HG03095 (cell line): ENCODE measurements around the gene HK1.
A peak's percentile ranks its signal among the peaks of the same experiment; 100 is the strongest.
"Not testable (repeated sequence)": the region's sequence is repeated elsewhere in the genome, so short reads cannot be mapped to it uniquely, and the experiment has no call there.

Experiments used
- ATAC-seq: cut with Tn5 transposase; IDR thresholded peaks from one replicate; pipeline ENCODE4 v1.9.1; 2021; ENCODE audit warnings: moderate library complexity; ENCODE audit not compliant: unreplicated experiment

HK1 gene

DNA sequence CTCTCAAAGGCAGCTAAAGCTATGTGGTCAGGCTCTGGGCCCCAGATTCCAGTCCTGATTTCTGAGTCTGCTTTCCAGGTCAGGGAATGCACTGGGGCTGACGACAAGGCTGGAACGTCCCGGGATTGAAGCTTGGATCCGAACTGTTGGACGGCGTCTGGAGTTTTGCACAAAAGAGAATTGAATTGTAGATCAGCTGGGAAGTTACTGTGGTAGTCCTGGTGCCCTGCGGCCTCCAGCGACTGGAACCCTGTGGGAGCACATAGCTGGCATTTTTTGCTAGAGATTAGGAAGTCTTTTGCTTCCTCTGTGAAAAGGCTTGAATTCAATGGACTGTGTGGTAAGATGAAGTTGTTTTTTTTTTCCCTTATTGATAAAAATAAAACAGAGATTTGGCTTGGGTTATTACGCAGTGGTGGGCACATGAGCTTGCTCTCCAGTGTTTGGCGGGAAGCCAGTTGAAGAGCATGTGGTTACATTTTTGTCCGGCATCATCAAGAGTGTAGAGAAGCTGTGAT is at the start of gene HK1:
Gene HK1 (plus strand): TSS at position 51 of the 518 bp plus-strand sequence.
- no peak for ATAC-seq

DNA sequence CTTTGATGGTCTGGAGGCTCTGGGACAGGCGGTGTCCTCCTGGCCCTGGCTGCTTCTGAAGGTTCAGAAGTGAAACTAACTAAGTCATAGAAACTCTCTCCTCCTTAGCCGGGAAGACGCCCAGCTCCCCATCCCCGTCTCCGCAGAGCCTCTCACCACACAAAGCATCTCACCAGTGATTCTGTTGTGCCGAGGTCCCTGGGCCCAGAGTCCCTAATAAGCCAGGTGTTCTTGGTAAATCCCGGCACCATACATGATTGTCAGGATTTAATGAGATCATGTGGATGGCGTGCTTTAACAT is 48.7 kb upstream of the HK1 start:
- ATAC-seq: no peak

DNA sequence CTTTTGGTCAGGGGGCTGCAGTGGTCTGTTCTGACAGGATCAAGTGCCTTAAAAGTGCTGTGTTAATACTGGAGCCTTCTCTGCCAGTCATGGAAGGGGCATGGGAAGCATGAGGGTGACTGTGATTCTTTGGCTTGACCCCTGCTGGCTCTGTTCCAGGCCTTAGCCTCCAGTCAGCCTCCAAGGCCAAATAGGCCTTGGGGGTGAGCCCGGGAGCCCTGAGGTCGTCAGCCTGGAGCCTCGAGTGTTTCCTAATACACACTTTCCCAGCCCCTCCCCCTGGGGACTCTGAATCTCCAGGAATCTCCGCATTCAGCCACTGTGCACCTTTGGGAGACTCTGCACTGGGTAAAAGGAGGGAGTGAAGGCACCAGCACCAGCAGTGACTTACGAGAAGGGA is 48.2 kb upstream of the HK1 start:
- ATAC-seq: no peak

DNA sequence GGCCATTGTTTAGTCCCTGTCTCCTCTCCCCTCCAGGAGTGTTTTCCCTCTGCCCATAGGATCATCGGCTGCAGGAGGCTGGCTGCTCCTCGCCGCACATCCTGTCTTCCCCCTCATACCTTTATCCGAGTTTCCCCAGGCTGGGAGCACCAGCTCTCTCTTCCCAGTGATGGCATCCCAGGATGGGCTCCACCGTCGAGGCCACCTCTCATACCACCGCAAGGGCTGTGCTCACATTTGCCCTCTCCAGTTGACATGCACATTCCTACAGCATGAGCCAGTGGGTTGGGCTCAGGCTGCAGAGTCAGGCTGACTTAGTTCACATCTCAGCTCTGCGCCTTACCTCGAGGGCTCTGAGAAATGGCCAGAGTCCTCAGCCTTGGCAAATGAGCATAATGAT is 46.0 kb upstream of the HK1 start:
- ATAC-seq: no peak

DNA sequence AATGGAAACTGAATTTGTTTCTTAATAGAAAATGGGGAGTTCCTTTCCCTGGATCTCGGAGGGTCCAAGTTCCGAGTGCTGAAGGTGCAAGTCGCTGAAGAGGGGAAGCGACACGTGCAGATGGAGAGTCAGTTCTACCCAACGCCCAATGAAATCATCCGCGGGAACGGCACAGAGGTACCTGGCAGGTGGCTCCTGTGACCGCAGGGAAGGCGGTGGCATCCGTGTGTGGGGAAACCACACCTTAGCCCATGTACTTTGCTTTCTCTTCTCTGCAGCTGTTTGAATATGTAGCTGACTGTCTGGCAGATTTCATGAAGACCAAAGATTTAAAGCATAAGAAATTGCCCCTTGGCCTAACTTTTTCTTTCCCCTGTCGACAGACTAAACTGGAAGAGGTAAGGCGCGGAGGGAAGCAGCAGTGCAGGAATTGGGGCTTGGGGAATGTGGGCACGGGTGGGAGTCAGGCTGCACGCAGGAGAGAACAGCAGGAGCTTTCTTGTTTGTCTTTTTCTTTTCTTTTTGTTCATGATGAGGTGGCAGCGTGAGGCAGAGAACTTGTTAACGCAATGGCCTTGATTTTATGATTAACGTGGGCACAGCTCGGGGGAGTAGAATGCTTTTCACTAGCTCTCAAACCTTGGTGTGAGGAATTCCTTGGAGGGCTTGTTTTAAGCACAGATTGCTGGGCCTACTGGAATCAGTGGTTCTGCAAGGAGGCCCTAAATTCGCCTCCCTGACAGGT is 45.4 kb upstream of the HK1 start:
- ATAC-seq: no peak

DNA sequence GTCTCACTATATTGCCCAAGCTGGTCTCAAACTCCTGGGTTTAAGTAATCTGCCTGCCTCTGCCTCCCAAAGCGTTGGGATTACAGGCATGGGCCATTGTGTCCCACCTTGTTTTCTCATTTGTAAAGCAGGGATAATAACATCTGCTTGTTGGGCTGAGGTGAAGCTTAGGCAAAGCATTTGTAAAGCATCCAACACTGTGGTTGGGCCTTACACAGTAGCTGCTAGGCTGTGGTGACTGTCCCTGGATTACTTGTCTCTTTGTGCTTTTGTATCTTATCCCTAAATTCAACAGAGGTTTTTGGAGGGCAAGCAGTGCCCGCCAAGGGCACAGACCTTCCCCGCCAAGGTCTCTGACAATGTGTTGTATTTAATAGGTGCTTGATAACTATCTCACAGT is 43.8 kb upstream of the HK1 start:
- ATAC-seq: no peak

DNA sequence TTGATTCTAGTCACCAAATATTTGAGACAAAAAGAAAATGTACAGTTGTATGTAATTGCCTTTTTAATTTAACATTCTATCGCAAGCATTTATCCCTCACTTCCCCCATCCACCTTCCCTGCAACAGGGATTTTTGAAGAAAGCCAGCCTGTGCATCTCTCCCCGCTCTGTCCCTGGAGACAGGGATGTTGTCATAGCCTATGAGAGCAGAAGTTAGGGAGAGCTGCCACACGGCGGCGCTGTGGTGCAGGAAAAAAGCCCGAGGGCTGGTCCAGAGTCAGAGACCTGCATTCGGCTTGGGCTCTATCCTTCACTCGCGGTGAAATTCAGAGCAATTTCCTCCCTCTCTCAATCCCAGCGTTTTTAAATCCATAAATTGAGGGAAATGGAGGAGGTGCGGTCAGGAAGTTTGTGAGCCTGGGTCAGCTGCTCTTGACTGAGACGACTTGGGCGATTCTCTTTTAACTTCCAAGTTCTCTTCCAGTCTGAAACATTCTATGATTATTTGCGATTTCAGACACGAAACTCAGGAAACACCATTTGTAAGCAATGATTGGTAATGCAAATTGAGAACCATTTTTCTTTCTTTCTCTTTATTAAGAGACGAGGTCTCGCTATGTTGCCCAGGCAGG is 40.7 kb upstream of the HK1 start:
- peak; percentile 94 for ATAC-seq

DNA sequence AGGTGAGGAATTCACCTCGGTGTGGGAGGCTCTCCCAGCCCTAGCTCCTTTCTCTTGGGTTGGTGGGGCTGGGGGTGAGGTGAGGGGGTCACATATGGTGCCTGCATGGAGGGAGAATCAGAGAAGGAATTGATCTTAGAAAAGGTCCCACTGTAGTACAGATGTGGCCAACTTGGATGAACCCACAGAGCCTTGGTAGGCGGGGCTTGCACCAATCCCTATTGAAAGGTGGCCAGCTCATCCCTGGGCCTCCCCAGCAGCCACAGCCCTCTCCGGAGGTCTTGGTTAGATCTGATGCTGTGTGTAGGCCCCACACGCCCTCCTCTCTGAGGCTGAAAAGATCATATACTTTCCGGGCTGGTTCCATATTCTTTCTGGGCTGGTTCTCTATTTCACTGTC is 39.2 kb upstream of the HK1 start:
- ATAC-seq: no peak

DNA sequence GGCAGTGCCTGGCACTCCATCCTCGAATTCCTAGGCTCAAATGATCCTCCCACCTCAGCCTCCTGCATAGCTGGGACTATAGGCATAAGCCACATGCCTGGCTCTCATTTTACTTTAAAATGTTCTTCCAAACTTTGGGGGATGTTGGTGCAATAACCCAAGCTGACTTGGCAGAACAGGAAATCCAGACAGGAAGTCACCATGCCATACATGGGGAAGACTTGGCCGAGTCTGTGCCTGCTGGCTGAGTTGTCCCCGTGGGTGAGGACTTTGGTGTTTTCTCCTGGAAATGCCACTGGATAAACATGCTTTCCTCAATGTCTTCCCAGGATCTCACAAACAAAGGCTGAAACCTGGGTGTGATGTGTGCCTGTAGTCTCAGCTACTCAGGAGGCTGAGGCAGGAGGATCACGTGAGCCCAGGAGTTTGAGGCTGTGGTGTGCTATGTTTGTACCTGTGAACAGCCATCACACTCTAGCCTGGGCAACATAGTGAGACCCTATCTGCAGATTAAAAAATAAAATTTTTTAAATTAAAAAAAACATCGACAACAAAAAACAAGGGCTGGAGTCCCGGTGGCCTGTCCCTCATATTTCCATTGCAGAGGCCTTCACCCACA is 38.4 kb upstream of the HK1 start:
- ATAC-seq: no peak

DNA sequence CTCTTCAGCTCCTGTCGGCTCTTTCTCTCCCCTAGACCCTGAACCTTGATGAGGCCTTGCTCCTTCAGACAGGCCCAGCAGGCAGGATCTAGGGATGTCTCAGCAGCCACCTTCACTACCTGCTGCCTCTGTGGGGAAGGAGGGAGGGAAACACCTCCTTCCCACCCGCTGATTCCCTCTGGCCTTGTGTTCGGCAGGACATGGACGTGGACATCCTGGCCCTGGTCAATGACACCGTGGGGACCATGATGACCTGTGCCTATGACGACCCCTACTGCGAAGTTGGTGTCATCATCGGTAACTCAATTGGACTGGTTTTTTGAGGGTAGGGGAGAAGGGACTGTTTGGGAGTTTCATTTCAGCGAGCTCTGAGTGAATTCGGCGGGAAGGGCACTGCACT is 37.8 kb upstream of the HK1 start:
- no peak for ATAC-seq

DNA sequence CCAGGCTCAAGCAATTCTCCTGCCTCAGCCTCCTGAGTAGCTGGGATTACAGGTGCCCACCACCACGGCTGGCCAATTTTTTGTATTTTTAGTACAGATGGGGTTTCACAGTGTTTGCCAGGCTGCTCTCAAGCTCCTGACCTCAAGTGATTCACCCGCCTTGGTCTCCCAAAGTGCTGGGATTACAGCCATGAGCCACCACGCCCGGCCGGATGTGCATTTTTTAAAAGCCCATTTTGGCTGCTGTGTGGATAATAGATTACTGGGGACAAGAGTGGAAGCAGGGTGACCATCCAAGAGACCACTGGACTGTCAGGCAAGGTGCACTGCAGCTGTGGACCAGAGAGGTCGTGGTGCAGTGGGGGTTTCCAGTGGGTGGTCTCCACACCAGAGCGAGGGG is 36.7 kb upstream of the HK1 start:
- ATAC-seq: no peak

DNA sequence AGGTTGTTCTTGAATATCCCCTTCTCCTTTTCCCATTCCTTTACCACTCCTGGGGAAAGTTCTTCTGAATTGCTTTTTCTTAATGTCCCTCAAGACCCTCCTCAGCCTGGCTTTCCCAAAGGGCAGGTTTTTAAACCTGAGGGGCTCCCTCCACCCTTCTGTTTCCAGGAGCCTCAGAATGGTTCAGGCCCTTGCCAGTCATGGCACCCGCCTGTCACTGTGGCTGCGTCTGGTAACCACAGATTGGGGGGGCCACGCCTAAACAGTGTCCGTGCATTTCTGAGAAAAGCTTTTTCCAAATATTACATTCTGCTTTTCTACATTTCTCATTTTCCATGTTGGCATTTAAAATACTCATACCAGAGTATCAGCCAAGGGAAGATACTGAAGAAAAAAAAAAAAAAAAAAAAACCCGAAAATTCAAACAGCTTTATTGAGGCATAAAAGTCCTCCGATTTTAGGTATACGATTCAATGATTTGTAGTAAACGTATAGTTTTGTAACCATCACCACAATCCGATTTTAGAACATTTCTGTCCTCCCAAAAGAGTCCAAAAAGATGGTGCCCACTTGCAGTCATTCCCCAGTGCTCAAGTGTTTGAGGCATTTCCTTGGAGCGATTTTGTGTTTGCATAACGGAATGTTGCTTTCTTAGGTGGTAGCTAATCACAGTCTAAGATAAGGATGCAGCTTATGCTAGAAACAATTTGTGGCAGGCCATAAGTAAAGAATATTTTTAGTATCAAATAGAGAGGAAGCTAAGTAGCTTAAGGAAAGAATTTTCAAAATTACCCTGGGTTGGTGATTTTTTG is 36.0 kb upstream of the HK1 start:
- no peak for ATAC-seq

DNA sequence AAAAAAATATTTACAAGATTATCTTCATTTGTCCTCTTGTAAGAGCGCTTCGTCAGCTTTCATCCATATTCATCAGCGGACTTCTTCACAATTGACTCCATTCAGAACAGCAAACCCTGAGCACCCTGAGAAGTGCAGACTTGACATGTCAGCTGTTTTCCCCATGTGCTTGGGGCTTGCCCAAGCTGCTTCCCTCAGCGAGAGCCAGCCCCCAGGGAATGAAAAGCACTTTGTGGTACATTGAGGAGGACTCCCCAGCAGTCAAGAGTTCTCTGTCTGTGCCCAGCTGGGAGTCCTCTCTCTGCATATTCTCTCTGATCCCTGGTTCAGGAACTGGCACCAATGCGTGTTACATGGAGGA is 35.5 kb upstream of the HK1 start:
- no peak for ATAC-seq

DNA sequence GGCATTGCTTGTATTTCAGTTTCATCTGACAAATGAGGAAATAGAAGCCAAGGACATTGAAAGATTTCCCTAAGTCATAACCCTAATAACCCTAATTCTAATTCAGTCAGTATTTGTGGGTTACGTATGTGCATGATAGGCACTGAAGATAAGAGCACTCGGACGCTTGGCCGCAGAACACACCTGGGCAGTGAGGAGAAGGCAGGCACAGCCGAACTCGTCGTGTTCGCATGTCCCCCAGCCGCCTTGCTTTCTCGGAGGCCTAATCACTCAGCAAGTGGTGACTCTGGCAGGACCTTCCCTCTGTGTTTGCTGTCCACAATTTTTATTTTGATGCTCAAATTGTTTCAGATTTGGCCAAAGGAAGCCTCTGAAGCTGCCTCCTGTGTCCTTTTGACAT is 34.5 kb upstream of the HK1 start:
- no peak for ATAC-seq

DNA sequence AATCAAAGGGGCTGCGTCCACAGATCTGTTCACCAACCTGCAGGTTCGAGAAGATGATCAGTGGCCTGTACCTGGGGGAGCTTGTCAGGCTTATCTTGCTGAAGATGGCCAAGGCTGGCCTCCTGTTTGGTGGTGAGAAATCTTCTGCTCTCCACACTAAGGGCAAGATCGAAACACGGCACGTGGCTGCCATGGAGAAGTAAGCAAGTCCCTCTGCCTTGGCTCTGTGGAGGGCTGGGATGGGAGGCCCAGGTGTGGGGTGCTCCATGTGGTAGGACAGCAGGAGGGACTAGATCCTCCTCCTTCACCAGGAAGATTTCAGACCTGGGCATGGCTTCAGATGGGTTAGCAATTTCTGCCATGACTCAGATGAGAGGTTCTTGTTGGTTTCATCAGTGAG is 32.3 kb upstream of the HK1 start:
- no peak for ATAC-seq

DNA sequence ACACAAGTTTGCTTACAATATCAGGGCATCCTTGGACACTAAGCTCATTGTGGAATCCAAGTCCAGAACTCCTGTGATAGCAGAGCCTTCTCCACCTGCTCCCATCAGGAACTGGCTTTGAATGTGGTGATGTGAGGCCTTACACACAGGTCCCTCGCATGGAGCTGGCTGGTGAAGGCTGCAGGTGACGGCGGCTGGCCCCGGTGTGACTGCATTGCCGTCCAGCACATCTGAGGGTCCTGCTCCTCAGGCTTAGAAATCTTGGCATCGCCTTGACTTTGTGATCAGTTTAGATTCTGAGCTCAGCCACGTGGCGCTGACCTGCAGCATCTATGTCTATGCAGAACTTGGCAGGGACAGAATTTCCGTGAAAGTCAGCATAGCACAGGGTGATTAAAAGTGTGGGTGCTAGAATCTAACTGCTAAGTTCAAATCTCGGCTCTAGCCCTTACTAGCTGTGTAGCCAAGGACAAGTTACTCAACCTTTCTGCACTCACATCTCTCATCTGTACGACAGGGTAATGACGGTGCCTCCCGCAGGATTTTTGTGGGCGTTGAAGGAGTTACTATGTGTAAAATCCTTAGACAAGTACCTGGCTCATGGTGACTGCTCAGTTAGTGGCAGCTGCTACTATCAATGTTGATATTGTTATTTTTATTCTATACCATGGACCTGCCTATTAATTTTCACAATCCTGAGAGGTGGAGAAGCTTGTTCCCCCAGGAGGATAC is 31.5 kb upstream of the HK1 start:
- no peak for ATAC-seq

DNA sequence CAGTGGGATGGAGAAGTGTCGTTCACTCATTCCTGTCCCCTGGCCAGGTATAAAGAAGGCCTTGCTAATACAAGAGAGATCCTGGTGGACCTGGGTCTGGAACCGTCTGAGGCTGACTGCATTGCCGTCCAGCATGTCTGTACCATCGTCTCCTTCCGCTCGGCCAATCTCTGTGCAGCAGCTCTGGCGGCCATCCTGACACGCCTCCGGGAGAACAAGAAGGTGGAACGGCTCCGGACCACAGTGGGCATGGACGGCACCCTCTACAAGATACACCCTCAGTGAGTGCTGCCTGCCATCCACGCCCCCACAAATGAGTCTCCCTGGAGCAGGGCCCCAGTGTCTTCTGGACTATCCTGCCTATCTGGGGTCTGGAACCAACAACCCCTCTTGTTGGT is 31.0 kb upstream of the HK1 start:
- ATAC-seq: no peak

DNA sequence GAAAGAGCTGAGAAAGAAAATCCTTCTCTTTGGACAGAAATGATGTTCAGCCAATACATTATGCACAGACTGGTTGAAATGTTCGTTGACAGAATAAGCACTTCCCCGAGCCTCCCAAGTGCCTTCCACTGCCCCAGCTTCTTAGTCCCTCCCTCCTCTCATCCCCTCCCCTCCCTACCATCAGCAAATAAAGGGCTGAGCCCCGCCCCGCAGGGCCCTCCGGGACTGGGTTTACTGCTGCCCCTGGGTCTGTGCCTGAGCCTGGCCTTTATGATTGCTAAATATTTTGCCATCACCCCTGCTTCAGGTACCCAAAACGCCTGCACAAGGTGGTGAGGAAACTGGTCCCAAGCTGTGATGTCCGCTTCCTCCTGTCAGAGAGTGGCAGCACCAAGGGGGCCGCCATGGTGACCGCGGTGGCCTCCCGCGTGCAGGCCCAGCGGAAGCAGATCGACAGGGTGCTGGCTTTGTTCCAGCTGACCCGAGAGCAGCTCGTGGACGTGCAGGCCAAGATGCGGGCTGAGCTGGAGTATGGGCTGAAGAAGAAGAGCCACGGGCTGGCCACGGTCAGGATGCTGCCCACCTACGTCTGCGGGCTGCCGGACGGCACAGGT is 30.1 kb upstream of the HK1 start:
- ATAC-seq: no peak

DNA sequence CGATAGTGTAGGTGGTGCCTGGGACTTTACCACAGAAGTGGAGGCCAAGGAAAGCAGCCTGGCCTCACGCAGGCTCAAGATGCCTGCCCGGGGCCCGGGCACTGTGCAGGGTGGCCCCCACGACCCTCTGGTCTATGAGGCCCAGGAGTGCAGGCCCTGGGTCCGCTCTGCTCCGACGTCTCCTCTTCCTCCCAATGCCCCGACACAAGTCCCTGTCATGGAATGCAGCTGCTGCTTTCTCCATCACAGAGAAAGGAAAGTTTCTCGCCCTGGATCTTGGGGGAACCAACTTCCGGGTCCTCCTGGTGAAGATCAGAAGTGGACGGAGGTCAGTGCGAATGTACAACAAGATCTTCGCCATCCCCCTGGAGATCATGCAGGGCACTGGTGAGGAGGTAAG is 28.3 kb upstream of the HK1 start:
- ATAC-seq: no peak

DNA sequence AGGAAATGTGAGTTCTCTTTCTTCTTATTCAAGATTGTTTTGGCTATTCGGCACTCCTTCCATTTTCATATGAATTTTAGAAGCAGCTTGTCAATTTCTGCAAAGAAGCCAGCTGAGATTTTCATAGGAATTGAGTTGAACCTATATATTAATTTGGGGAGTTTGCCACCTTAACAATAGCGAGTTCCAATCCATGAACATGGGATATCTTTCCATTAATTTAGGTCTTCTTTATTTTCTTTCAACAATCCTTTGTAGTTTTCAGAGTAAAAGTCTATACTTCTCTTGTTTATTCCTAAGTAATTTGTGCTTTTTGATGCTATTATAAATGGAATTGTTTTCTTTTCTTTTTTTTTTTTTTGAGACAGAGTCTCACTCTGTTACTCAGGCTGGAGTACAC is 26.9 kb upstream of the HK1 start:
- ATAC-seq: not testable (repeated sequence)

DNA sequence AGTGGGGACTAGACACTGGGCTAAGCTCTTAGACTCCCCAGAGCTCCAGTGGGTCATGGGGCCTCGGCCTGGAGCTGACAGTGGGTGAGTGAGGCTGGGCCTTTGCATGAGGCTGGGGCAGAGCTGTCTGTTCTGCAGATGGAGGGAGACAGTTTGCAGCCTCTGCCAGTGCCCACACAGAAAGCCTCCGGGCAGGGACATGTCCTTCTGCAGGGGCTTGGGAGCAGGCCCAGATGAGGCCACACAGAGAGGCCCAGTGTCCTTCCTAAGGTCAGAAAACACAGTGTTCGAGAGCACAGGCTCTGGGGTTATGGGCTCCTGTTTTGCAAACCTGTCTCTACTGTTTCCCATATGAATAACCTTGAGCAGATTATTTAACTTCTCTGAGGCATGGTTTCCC is 25.1 kb upstream of the HK1 start:
- ATAC-seq: no peak
